GM23338 (cell line): ENCODE results near the gene KCNK5.

Source experiments
- CREB1 ChIP-seq: fragments of 250-450 bp; sonication (Bioruptor Pico); IDR thresholded peaks from 2 replicates; pipeline ENCODE4 v1.5.0; 2020; ENCODE audit warnings: low read depth, mild to moderate bottlenecking, moderate library complexity
- JUNB ChIP-seq: IDR thresholded peaks from one replicate; pipeline ENCODE4 v1.6.1; 2016; ENCODE audit warnings: antibody characterized with exemption; ENCODE audit not compliant: unreplicated experiment
- POLR2AphosphoS5 ChIP-seq: IDR thresholded peaks from 2 replicates; pipeline ENCODE4 v1.6.1; 2016; ENCODE audit warnings: antibody characterized with exemption, low read depth
- TF ChIP-seq, protein P1 (sequence below): IDR thresholded peaks from one replicate; pipeline ENCODE4 v1.6.1; 2018; ENCODE audit warnings: antibody characterized with exemption; ENCODE audit not compliant: unreplicated experiment
- TF ChIP-seq, protein P2 (sequence below), 2 experiments: fragments of 200-600 bp in 1 of 2; sonication (generic) in 1 of 2; conservative IDR thresholded peaks; 2 replicates each; pipeline versions ENCODE4 v1.5.1 to v1.6.1; 2016 to 2017; ENCODE audit warnings: antibody characterized with exemption in 2 of 2, low read depth in 2 of 2, mild to moderate bottlenecking in 2 of 2, moderate library complexity in 1 of 2

- TF ChIP-seq POLR2AphosphoS5 (no peak), CREB1 (no peak), JUNB (no peak)
- TF ChIP-seq, protein P1, sequence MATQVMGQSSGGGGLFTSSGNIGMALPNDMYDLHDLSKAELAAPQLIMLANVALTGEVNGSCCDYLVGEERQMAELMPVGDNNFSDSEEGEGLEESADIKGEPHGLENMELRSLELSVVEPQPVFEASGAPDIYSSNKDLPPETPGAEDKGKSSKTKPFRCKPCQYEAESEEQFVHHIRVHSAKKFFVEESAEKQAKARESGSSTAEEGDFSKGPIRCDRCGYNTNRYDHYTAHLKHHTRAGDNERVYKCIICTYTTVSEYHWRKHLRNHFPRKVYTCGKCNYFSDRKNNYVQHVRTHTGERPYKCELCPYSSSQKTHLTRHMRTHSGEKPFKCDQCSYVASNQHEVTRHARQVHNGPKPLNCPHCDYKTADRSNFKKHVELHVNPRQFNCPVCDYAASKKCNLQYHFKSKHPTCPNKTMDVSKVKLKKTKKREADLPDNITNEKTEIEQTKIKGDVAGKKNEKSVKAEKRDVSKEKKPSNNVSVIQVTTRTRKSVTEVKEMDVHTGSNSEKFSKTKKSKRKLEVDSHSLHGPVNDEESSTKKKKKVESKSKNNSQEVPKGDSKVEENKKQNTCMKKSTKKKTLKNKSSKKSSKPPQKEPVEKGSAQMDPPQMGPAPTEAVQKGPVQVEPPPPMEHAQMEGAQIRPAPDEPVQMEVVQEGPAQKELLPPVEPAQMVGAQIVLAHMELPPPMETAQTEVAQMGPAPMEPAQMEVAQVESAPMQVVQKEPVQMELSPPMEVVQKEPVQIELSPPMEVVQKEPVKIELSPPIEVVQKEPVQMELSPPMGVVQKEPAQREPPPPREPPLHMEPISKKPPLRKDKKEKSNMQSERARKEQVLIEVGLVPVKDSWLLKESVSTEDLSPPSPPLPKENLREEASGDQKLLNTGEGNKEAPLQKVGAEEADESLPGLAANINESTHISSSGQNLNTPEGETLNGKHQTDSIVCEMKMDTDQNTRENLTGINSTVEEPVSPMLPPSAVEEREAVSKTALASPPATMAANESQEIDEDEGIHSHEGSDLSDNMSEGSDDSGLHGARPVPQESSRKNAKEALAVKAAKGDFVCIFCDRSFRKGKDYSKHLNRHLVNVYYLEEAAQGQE = no peak
- TF ChIP-seq, protein P2, sequence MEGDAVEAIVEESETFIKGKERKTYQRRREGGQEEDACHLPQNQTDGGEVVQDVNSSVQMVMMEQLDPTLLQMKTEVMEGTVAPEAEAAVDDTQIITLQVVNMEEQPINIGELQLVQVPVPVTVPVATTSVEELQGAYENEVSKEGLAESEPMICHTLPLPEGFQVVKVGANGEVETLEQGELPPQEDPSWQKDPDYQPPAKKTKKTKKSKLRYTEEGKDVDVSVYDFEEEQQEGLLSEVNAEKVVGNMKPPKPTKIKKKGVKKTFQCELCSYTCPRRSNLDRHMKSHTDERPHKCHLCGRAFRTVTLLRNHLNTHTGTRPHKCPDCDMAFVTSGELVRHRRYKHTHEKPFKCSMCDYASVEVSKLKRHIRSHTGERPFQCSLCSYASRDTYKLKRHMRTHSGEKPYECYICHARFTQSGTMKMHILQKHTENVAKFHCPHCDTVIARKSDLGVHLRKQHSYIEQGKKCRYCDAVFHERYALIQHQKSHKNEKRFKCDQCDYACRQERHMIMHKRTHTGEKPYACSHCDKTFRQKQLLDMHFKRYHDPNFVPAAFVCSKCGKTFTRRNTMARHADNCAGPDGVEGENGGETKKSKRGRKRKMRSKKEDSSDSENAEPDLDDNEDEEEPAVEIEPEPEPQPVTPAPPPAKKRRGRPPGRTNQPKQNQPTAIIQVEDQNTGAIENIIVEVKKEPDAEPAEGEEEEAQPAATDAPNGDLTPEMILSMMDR (conservative IDR thresholded peaks at IDR 0.05; ENCODE audit: low read depth in 2 of 2) = no peak
Measured at GRCh38 chr6:39207416-39208222, 21.7 kb downstream of the KCNK5 start.
